ENCODE measurements around the gene SIX6. TPM values are rescaled to one million over a fixed set of nuclear protein-coding genes. Genes with fewer than 3 reads are reported as not detected.
A peak's percentile ranks its signal among the peaks of the same experiment; 100 is the strongest.
"Not testable (repeated sequence)": the region's sequence is repeated elsewhere in the genome, so short reads cannot be mapped to it uniquely, and the experiment has no call there.

Gene SIX6
- total RNA-seq (not detected), total RNA-seq (0 reads per million in 2 donors)

GRCh38 chr14:60508707-60509437 lies at the start of gene SIX6:
Gene SIX6, plus strand, starts transcription at chr14:60509146. Its CDS starts 253 bp downstream, at chr14:60509399.
- peaks cover 77% of the 10 kb centered on the region for H3K27me3 Mint-ChIP-seq

DNA sequence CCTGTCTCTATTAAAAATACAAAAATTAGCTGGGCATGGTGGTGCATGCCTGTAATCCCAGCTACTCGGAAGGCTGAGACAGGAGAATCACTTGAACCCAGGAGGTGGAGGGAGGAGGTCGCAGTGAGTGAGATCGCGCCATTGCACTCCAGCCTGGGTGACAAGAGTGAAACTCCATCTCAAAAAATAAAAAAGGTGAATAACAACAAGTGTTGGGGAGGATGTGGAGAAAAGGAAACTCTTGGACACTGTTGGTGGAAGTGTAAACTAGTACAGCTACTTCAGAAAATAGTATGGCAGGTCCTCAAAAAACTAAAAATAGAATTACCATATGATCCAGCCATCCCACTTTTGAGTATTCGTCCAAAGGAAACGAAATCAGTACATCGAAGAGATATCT lies 28.7 kb upstream of the SIX6 start:
- not testable (repeated sequence) for H3K27ac Mint-ChIP-seq; H3K4me1 Mint-ChIP-seq; DNase-seq; H3K9me3 ChIP-seq (ENCODE audit: control insufficient read depth, low read length, poor library complexity, severe bottlenecking); H3K4me3 Mint-ChIP-seq; H3K36me3 Mint-ChIP-seq (ENCODE audit: low read depth); ATAC-seq
- peaks cover 17% of the 10 kb centered on the region for H3K27me3 Mint-ChIP-seq

More at GRCh38 chr14:60508707-60509437, at the start of gene SIX6:
- DNase-seq: no peak
- Mint-ChIP-seq H3K36me3 (ENCODE audit: low read depth) (no peaks in the 10 kb centered on the region), H3K27ac (no peak within 1 kb of the TSS), H3K4me3 (peak within 1 kb of the TSS; percentile 70), H3K4me1 (peaks cover 10% of the 10 kb centered on the region)
- ATAC-seq: no peak
- no peaks in the 10 kb centered on the region for H3K9me3 ChIP-seq (ENCODE audit: control insufficient read depth, low read length, poor library complexity, severe bottlenecking)

DNA sequence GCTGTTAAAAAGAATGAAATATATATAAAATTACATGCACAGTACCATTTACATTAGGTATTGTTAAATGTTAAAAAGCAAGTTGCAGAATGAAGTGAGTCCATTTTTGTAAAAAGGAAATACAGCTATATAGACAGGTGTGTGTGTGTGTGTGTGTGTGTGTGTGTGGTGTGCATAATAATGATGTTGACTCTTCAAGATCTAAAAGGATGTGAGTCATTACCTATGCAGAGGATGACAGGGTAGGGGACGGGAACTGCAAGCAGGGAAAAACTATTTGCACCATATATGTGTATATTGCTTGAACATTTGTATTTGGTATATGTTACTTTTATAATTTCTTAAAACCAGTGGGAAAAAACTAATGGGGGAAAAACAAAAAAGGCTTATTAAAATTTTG lies 26.2 kb upstream of the SIX6 start:
- DNase-seq: no peak
- H3K27me3 Mint-ChIP-seq: peaks cover 10% of the 10 kb centered on the region
- H3K36me3 Mint-ChIP-seq (ENCODE audit: low read depth): no peaks in the 10 kb centered on the region
- H3K4me1 Mint-ChIP-seq: no peaks in the 10 kb centered on the region
- H3K9me3 ChIP-seq (ENCODE audit: control insufficient read depth, low read length, poor library complexity, severe bottlenecking): no peaks in the 10 kb centered on the region
- H3K27ac Mint-ChIP-seq: no peak overlapping the region
- H3K4me3 Mint-ChIP-seq: no peak overlapping the region
- ATAC-seq: no peak

DNA sequence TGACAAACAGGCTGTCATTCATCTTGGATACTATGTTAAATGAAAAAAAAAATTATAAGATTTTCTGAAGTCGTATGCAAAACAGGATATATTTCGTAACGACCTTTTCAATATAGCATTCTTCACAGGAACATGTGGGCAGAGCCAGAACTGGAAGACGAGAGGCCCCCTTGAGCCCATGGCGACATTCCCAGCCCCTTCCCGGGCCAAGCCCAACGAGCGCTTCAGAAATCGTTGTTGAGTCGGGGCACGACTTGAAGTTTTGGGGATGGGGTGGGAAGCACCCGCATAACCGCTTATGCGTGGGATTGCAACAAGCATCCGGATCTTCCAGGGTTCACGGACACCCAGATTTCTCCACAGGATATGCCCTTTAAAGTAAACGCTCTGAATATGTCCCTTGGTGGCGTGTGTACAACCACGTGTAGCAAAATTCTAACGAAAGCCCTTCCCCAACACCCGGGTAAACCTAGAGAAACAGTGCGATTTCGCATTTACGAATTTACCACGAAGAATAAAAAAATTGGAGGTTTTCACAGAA lies 23.8 kb upstream of the SIX6 start:
- Mint-ChIP-seq H3K27me3 (peaks cover 10% of the 10 kb centered on the region), H3K36me3 (ENCODE audit: low read depth) (no peaks in the 10 kb centered on the region), H3K4me3 (no peak overlapping the region), H3K4me1 (no peaks in the 10 kb centered on the region), H3K27ac (no peak overlapping the region)
- ATAC-seq: no peak
- no peaks in the 10 kb centered on the region for H3K9me3 ChIP-seq (ENCODE audit: control insufficient read depth, low read length, poor library complexity, severe bottlenecking)
- DNase-seq: no peak

GRCh38 chr14:60485598-60486251 lies 23.2 kb upstream of the SIX6 start, which contains the start of gene C14orf39:
Gene C14orf39, minus strand, starts transcription at chr14:60486063. Its CDS starts 985 bp downstream, at chr14:60485078.
- ATAC-seq: no peak
- Mint-ChIP-seq H3K4me3 (peak within 1 kb of the TSS; percentile 3), H3K36me3 (ENCODE audit: low read depth) (no peaks in the 10 kb centered on the region), H3K27ac (no peak within 1 kb of the TSS), H3K4me1 (no peaks in the 10 kb centered on the region), H3K27me3 (peaks cover 10% of the 10 kb centered on the region)
- DNase-seq: no peak
- H3K9me3 ChIP-seq (ENCODE audit: control insufficient read depth, low read length, poor library complexity, severe bottlenecking): no peaks in the 10 kb centered on the region

GRCh38 chr14:60487211-60487610 lies 21.7 kb upstream of the SIX6 start:
- no peaks in the 10 kb centered on the region for H3K9me3 ChIP-seq (ENCODE audit: control insufficient read depth, low read length, poor library complexity, severe bottlenecking)
- H3K27ac Mint-ChIP-seq: no peak overlapping the region
- DNase-seq: no peak
- no peak for ATAC-seq
- H3K36me3 Mint-ChIP-seq (ENCODE audit: low read depth): no peaks in the 10 kb centered on the region
- no peaks in the 10 kb centered on the region for H3K4me1 Mint-ChIP-seq
- H3K4me3 Mint-ChIP-seq: no peak overlapping the region
- H3K27me3 Mint-ChIP-seq: peaks cover 5% of the 10 kb centered on the region

DNA sequence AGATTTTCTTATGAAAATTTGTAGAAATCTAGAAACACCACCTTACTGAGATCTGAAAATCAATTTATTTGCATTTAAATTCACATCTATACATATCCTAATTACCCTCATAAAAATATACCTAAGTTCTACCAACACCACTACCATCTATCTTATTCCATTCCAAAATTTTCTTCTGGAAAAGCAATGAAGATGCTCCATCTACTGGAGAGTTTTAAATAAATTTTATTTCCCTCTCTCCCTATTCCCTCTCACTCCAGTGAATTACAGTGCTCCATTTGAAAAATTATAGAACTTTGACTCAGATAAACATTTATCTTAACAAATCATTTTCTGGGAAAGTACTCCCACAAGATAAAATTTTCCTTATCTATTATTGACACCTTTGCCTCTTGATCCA lies 20.8 kb upstream of the SIX6 start:
- ATAC-seq (no peak), DNase-seq (no peak)
- Mint-ChIP-seq H3K27me3 (peaks cover 5% of the 10 kb centered on the region), H3K4me1 (no peaks in the 10 kb centered on the region), H3K36me3 (ENCODE audit: low read depth) (no peaks in the 10 kb centered on the region), H3K4me3 (no peak overlapping the region), H3K27ac (no peak overlapping the region)
- H3K9me3 ChIP-seq (ENCODE audit: control insufficient read depth, low read length, poor library complexity, severe bottlenecking): no peaks in the 10 kb centered on the region

DNA sequence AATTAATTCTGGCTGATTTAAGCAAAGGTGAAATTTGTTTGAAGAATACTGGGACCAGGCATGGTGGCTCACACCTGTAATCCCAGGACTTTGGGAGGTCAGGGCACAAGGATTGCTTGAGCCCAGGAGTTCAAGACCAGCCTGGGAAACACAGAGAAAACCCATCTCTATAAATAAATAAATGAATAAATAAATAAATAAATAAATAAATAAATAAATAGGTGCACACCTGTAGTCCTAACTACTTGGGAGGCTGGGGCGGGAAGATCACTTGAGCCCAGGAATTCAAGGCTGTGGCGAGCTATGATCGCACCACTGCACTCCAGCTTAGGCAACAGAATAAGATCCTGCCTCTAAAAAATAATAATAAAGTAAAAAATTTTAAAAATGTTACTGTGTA lies 18.7 kb upstream of the SIX6 start:
- Mint-ChIP-seq H3K36me3 (ENCODE audit: low read depth) (no peaks in the 10 kb centered on the region), H3K27ac (no peak overlapping the region), H3K27me3 (peaks cover 14% of the 10 kb centered on the region), H3K4me3 (no peak overlapping the region), H3K4me1 (no peaks in the 10 kb centered on the region)
- H3K9me3 ChIP-seq (ENCODE audit: control insufficient read depth, low read length, poor library complexity, severe bottlenecking): no peaks in the 10 kb centered on the region
- DNase-seq: no peak
- ATAC-seq: no peak

DNA sequence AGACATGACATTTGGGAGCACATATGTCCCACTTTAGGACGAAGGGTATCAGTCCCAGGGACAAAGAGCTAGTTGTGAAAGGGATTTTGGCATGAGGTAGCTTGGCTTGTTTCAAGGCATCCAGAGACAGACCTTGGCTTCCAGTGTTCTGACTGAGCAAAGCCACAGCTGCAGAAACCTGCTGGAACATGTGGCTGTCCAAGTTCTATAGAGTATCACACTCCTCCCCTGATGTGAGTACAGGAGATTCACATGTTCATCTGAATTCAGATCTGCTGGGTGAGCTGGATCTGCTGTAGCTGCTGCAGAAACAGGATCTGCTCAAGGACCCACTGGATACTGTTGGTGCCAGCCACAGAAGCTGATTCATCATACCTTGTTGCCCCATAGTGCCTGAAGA lies 13.0 kb upstream of the SIX6 start:
- peaks cover 32% of the 10 kb centered on the region for H3K27me3 Mint-ChIP-seq

DNA sequence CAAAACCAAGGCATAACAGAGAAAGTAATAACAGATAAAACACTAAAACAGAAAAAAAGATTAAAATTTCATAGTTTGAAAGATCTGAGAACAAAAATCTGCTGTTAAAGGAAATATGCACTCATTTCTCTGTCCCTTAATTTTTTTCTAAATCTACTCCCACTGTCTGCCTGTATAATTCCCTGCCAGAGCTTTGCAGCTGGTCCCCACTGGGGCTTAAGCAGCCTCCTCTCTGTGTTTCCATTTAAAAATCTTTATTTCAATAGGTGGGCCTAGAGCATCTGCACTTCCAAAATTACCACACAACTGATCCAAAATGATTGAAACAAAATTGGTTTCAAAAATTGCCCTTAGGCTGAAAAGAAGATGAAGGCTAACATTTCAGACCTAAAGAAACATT lies 6.4 kb upstream of the SIX6 start:
- DNase-seq: no peak

More for the DNA sequence above, 13.0 kb upstream of the SIX6 start:
- no peaks in the 10 kb centered on the region for H3K9me3 ChIP-seq (ENCODE audit: control insufficient read depth, low read length, poor library complexity, severe bottlenecking)
- Mint-ChIP-seq H3K4me3 (no peak overlapping the region), H3K36me3 (ENCODE audit: low read depth) (no peaks in the 10 kb centered on the region), H3K27ac (no peak overlapping the region), H3K4me1 (no peaks in the 10 kb centered on the region)
- DNase-seq: no peak
- no peak for ATAC-seq

DNA sequence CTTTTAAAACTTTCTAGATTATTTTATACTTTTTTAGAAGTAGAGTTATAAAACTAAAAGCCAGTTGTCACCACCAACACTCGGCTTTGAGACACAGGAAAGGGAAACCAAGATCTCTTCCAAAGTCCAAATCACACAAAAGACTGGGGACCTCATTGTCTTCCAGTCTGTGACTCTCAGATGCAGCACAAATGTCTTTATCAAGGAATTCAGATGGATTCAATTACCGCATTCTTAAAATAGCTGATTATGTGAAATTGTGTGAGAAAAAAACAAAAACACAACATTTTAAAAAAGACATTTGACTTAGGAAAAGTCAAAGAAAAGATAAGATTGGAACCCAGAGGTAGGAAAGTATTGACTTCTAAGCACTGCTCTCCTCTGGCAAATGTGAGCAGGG lies 3.5 kb upstream of the SIX6 start:
- Mint-ChIP-seq H3K27ac (no peak overlapping the region), H3K36me3 (ENCODE audit: low read depth) (no peaks in the 10 kb centered on the region), H3K27me3 (peaks cover 86% of the 10 kb centered on the region), H3K4me3 (no peak overlapping the region), H3K4me1 (peaks cover 6% of the 10 kb centered on the region)
- ATAC-seq: no peak
- no peak for DNase-seq
- no peaks in the 10 kb centered on the region for H3K9me3 ChIP-seq (ENCODE audit: control insufficient read depth, low read length, poor library complexity, severe bottlenecking)

More for the DNA sequence above, 6.4 kb upstream of the SIX6 start:
- Mint-ChIP-seq H3K27me3 (peaks cover 69% of the 10 kb centered on the region), H3K4me3 (no peak overlapping the region), H3K27ac (no peak overlapping the region), H3K4me1 (peaks cover 3% of the 10 kb centered on the region), H3K36me3 (ENCODE audit: low read depth) (no peaks in the 10 kb centered on the region)
- ATAC-seq: no peak
- H3K9me3 ChIP-seq (ENCODE audit: control insufficient read depth, low read length, poor library complexity, severe bottlenecking): no peaks in the 10 kb centered on the region

- no peak for DNase-seq
- Mint-ChIP-seq H3K36me3 (ENCODE audit: low read depth) (no peaks in the 10 kb centered on the region), H3K27ac (no peak overlapping the region), H3K4me3 (no peak overlapping the region), H3K4me1 (peaks cover 8% of the 10 kb centered on the region), H3K27me3 (peaks cover 86% of the 10 kb centered on the region)
- no peaks in the 10 kb centered on the region for H3K9me3 ChIP-seq (ENCODE audit: control insufficient read depth, low read length, poor library complexity, severe bottlenecking)
- no peak for ATAC-seq
Observed at GRCh38 chr14:60506010-60506409, 2.9 kb upstream of the SIX6 start.

DNA sequence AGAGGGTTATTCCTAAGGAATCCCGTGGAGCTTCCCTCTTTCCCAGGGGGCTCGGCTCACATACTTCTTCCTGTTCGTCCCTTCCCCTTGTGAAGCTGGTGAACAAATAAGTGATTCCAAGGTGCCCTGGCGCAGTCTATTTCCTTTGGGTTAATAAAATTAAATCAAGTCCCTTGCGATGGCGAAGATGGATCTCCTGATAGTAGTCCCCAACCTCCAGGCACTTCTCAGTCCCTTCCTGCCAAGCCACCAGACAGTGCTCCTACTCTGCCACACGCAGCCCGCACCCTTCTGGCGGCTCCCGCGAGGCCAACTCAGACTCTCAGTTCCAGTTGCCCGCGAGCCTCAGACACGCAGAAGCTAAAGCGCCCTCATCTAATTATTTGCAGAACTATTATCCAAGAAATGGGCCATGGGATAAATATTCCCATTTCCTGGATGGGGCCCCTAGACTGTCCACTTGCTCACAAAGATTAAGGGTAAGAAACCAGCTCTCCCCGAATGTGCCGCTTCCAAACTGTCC lies 2.4 kb upstream of the SIX6 start:
- Mint-ChIP-seq H3K36me3 (ENCODE audit: low read depth) (no peaks in the 10 kb centered on the region), H3K4me1 (peaks cover 10% of the 10 kb centered on the region), H3K27ac (no peak overlapping the region), H3K27me3 (peaks cover 82% of the 10 kb centered on the region), H3K4me3 (no peak overlapping the region)
- H3K9me3 ChIP-seq (ENCODE audit: control insufficient read depth, low read length, poor library complexity, severe bottlenecking): no peaks in the 10 kb centered on the region
- no peak for DNase-seq
- ATAC-seq: no peak

All from T-helper 17 cell (primary cell).